T-helper 22 cell (primary cell): Measurements from ENCODE around the gene CDYL.

Source experiments
- DNase-seq: peaks from one replicate; pipeline ENCODE4 v3.0.0-alpha.2; 2020; ENCODE audit warnings: low read depth

CDYL gene

GRCh38 chr6:4776131-4776492, at the start of gene CDYL:
CDYL (plus strand) TSS chr6:4776404; CDS start chr6:4776784, 380 bp downstream.
- peak; percentile 78 for DNase-seq

- no peak for DNase-seq
These were observed 49.6 kb upstream of the CDYL start for GRCh38 chr6:4726645-4727044.

GRCh38 chr6:4727217-4727616, 49.0 kb upstream of the CDYL start:
- no peak for DNase-seq

- DNase-seq: no peak
These were observed 48.4 kb upstream of the CDYL start for GRCh38 chr6:4727671-4728435.

GRCh38 chr6:4728436-4728769, 47.8 kb upstream of the CDYL start:
- DNase-seq: no peak

- no peak for DNase-seq
These were observed 47.3 kb upstream of the CDYL start for GRCh38 chr6:4728926-4729325.

GRCh38 chr6:4731996-4732395, 44.2 kb upstream of the CDYL start:
- no peak for DNase-seq

GRCh38 chr6:4732691-4733315, 43.4 kb upstream of the CDYL start:
- no peak for DNase-seq

GRCh38 chr6:4736371-4736873, 39.8 kb upstream of the CDYL start:
- no peak for DNase-seq

GRCh38 chr6:4740032-4740431, 36.2 kb upstream of the CDYL start:
- DNase-seq: no peak

GRCh38 chr6:4743062-4743461, 33.1 kb upstream of the CDYL start:
- DNase-seq: no peak

- DNase-seq: no peak
These were observed 32.3 kb upstream of the CDYL start for GRCh38 chr6:4743926-4744325.

- no peak for DNase-seq
These were observed 28.6 kb upstream of the CDYL start for GRCh38 chr6:4747588-4747987.

- no peak for DNase-seq
These were observed 24.3 kb upstream of the CDYL start for GRCh38 chr6:4751823-4752464.

GRCh38 chr6:4756247-4756646, 20.0 kb upstream of the CDYL start:
- DNase-seq: no peak

GRCh38 chr6:4759997-4760396, 16.2 kb upstream of the CDYL start:
- DNase-seq: no peak

- no peak for DNase-seq
These were observed 15.4 kb upstream of the CDYL start for GRCh38 chr6:4760773-4761172.

GRCh38 chr6:4762294-4762693, 13.9 kb upstream of the CDYL start:
- DNase-seq: no peak

- DNase-seq: no peak
These were observed 12.3 kb upstream of the CDYL start for GRCh38 chr6:4763921-4764320.

- no peak for DNase-seq
These were observed 7.4 kb upstream of the CDYL start for GRCh38 chr6:4768815-4769214.

- DNase-seq: no peak
These were observed 3.5 kb upstream of the CDYL start for GRCh38 chr6:4772750-4773149.

- DNase-seq: no peak
These were observed 3.0 kb upstream of the CDYL start for GRCh38 chr6:4773181-4773580.

- DNase-seq: no peak
These were observed 1.9 kb upstream of the CDYL start for GRCh38 chr6:4774296-4774695.
